ENCODE results near the gene RCAN1. TPM values are rescaled to one million over a fixed set of nuclear protein-coding genes. Genes with fewer than 3 reads are reported as not detected.

The RCAN1 gene
- total RNA-seq, 1 donor from 2014 or later: 8.7 TPM

DNA sequence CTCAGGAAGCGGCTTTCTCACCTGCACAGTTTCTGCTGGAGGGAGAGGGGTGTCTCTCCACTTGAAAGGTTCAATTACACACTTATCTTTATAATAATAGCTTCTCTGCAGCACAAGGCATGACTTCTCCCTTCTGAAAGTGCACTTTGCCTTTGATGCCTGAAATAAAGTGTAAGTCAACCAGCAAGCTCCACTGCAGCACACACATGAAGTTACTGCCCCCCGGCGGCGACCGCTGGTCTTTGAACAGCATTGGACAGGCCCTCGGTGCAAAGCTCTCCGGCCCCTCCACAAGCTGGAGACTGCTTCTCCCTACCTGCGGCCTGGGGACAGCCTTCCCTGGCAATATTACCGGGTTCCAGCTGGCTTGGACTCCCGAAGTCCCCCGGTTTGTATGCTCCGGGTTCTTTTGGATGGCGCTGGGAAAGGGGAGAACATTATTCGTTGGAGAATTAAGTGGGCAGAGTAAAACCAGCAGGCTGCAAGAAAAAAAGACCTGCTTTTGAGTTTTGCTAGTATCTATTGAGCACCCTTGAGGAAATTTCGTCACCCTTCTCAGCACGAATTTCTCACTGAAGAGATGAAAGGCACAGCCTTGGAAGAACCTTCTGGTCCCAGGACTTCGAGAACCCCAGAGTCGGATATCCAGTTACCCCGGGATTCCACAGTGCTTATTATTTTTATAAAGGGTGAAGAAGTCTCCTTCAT is 11.8 kb downstream of the RCAN1 start:
- intact Hi-C loops (cut with micrococcal nuclease): no loop called here

DNA sequence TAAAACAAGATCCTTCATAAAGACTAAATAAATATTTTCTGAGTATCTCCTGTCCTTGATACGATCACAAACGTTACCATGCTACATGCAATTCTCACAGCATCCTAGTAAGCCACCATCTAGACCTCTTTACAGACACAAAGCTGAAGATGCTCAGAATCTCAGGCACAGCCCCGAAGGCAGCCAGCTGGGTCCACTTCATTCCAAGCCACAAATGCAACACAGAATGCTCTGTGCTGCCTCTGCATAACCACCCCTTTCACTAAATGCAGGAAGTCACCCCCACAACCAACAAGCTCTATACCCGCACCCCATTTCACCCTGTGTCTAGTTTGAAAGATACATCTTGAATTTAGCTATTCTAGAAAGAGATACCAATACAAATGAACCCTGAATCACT is 12.9 kb downstream of the RCAN1 start:
- intact Hi-C loops (cut with micrococcal nuclease): no loop called here

DNA sequence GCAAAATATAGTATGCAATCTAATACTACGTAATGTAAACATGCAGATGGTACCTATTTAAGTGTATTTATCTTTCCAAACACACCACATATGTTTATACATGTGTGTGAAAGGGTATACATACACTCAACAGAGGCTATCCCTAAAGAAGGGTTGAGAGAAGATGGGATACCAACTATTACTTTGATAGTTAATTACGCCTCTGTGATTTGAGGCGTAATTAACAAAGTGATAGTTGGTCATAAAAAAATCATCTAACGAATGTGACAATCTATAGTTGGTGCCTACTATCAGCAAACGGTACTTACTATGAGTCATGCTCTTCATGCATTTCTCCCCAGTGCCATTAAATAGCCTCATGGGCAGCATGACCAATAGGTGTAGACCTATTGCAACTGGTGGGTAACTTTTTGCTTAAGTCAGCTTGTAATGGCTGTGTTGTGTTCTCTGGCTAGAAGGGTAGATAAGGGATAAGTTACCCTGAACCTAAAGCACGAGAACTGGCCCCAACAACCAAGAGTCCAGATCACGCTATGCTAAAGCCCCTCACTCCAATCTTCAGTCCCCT is 15.3 kb downstream of the RCAN1 start:
- intact Hi-C loops (cut with micrococcal nuclease): no loop called here

DNA sequence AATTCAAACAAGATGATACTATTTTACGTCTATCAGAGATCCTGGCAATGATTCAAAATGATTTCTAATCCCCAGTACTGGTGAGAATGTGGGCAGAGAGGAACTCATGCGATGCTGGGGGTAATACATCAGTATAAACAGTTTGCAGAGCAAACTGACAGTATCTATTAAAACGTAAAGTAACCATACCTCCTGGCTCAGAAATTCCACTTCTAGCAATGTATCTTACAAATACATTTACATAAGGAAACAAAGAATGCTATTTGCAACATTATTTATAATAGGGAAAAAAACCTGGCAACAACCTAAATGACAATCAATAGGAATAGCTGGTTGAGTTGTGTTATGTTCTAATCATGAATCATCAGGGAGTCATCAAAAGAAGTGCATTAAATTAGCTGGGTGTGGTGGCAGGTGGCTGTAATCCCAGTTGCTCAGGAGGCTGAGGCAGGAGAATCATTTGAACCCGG is 15.9 kb downstream of the RCAN1 start:
- intact Hi-C loops (cut with micrococcal nuclease): no loop called here

DNA sequence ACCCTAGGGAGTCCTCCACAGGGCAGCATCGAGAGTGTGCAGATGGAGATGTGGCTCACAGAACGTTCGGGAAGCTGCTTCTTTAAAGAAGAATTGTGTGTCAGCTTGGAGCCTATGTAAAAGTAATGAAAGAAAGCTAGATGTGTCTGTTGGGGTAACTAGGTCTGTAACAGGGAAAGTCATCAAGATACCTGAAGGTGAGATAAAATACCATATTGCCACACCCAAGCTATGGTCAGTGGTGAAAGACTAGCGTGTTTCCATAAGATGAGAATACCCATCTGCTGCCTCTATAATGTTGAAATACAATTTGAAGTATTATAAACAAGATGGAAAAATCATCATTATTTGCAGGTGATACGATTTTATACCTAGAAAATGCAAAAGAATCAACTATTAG is 17.5 kb downstream of the RCAN1 start:
- intact Hi-C loops (cut with micrococcal nuclease): no loop called here

DNA sequence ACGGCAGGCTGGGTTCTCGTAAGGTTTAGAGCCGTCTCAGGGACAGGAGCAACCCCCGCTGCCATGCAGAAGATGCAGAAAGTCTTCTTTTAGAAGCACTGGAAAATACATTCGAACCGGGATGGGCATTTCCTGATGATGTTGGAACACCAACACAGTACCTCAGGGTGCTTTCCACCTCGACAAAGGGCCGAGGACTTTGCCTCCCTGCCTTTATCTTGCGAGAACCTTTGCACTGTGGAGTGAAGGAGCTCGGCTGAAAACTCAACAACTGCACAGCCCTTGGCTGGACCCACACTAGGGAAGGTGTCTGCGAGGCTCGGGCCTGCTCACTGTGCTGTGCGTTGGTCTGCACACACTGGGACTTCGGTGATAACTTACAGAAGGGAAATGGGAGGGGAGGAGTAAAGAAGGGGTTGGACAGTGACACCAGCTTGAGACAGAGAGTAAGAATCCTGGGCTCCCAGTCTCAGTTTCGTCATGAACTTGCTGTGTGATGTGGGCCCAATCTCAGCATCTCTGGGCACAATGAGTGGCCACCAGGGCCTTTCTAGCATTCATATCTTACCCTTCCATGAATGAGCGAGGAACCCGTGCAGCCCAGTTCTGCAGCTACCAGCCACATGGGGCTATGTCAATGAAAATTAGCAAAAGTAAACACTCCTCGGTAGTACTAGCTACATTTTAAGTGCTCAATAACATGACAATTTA is 18.2 kb downstream of the RCAN1 start:
- intact Hi-C loops (cut with micrococcal nuclease): no loop called here

DNA sequence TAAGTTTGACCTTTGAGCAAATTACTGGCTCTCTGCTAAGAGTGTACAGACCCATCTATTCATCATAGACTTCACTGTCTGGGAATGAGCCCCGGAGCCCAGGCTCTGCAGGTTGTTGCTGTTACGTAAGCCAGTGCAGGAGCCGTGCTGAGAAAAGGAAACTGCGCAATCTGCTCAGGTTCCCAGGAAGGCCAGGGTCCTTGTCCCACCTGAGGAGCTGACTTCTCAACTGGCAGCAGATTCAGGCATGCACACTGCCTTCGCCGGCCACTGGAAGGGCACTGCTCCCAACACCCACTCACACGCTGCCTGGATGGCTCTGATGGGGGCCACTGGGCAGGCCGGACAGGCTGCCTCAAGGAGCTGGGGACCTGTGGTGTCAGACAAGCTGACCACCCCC is 19.5 kb downstream of the RCAN1 start:
- intact Hi-C loops (cut with micrococcal nuclease): no loop called here

DNA sequence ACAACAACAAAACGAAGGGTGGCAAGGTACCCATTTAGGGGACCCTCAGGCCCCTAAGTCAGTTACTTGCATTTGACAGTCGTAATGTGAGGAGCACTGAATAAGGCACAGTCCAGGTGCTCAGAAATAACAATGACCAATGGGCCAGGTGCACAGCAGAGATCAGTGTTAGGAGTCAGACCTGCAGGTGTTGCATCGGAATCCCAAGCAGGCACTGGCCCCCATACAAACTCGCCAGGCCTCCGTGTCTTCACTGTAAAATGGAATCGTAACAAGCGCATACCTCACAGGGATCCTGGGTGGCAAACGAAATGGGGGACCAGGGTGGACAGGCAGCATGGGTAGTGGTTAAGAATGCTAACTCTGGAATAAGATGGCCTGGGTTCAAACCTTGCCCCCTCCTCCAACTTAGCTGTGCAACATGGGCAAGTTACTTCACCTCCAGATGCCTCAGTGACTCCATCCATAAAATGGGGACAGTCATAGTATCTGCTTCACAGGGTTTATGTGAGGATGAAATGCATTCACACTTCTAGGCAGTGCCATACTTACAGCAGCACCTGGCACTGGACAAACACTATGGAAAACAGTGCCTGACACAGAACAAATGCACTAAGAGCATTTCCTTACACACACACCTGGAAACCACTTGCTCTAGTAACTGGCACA is 20.2 kb downstream of the RCAN1 start:
- intact Hi-C loops (cut with micrococcal nuclease): no loop called here

DNA sequence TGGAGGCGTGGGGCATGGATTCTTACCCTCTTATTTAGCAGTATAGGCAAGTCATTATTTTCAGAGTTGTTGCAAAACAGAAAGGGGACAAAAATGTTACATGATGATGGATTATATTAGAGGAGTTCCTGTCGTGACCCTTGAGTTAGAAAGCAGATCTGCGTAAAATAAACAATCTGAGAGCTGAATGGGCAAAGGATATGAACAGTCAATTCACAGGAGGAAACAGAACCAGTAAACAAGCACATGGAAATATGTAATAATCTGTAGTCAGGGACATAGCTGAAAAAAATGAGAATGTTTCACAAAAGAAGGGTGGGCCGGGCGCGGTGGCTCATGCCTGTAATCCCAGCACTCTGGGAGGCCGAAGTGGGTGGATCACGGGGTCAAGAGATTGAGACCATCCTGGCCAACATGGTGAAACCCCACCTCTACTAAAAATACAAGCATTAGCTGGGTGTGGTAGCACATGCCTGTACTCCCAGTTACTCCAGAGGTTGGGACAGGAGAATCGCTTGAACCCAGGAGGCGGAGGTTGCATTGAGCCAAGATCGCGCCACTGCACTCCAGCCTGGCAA is 20.9 kb downstream of the RCAN1 start:
- intact Hi-C loops (cut with micrococcal nuclease): no loop called here

DNA sequence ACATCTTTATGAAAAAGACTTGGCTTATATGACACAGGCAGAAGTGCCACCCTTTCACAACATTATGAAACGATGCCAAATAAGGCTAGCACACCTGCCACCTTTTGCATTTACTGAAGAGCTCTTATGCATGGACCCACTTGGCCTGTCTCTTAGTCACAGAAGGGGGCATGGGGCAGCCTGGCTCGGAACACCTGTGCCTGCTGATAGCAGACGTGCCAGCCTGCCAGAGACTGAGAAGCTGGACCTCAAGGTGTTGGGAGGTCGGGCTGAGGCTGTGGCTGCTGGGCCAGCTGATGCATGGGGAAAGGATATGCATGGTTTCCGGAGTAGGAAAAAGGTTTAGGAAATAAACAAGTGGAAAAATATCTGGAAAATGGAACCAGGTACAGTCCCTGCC is 21.5 kb downstream of the RCAN1 start:
- intact Hi-C loops (cut with micrococcal nuclease): no loop called here

DNA sequence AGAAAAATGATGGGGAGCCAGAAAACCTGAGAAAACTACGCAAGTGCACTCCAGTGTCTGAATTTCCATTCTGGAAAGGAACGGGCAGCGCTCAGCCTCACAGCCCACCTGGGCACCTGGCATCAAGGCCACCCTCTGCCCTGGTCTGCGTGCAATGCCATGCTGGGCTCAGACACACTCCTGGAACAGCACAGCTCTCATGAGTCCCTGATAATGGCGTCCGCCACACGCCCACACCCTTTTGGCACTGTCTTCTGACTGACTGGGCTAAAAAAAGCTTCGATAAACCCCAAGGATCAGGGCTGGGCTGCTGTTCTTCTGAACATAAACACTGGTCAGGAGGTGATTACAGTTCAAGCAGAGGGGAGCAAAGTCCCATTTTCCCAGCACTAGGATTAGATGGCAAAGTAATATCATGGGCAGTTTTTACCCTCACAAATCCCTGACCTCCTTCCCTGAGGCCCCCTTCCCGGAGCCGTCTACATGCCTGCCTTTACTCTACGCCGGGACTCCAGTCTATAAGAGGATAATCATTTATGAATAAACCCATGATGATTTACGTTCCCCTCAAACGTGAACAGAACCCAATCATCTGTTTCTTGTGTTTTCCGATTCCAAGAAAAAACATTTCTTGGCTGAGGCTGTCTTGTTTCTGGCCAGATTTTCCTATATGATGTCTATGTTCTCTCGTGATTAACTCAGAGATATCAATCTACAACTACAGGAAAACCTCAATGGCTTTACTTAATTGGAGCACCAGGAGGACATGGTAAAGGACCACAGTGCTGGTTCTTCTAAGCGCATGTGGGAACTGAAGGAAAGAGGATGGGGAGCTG is 22.6 kb downstream of the RCAN1 start:
- intact Hi-C loops (cut with micrococcal nuclease): no loop called here

DNA sequence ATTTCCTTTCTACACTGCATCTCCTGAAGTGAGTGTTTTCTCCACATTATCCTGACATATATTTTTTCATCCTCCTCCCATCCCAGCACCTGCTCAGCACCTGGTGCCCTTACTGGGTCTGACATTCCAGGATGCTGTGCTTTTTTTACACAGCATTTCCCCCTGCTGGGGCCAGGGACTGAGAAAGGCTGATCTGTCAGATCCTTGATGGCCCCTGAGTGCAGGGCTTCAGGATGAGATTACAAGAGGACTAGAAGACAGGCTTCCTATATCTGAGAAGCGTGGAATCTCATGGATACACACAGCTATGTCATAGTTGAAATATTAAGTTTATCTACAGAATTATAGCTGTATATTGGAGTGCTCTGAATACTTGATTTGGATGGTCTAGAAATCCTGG is 24.4 kb downstream of the RCAN1 start:
- intact Hi-C loops (cut with micrococcal nuclease): no loop called here

DNA sequence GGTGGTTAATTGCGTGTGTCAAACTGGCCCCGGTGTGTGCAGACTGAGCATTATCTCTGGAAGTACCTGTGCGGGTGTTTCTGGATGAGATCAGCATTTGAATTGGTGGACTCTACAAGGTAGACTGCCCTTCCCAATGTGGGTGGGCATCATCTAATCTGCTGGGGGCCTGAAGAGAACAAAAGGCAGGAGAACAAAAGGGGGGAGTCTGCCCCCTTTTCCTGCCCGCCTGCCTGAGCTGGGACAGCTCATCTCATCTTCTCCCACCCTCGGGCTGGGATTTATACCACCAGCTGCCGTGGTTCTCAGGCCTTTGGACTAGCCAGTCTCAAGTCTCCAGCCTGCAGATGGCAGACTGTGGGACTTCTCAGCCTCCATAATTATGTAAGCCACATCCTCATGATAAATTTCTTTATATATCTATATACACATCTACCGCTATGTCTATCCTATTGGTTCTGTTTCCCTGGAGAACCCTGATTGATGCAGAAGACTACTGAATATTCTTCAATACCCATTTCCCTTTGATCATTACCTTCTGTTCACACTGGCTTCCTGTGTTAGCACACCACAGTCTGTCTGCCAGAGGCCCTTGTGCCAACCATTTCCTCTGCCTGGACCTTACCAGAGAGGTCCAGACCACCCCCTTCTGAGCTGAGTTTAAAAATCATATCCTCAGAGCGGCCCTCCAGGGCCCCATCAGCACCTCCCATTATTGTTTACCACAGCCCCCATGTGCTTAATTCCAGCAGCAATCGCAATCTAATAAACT is 25.2 kb downstream of the RCAN1 start:
- intact Hi-C loops (cut with micrococcal nuclease): no loop called here

DNA sequence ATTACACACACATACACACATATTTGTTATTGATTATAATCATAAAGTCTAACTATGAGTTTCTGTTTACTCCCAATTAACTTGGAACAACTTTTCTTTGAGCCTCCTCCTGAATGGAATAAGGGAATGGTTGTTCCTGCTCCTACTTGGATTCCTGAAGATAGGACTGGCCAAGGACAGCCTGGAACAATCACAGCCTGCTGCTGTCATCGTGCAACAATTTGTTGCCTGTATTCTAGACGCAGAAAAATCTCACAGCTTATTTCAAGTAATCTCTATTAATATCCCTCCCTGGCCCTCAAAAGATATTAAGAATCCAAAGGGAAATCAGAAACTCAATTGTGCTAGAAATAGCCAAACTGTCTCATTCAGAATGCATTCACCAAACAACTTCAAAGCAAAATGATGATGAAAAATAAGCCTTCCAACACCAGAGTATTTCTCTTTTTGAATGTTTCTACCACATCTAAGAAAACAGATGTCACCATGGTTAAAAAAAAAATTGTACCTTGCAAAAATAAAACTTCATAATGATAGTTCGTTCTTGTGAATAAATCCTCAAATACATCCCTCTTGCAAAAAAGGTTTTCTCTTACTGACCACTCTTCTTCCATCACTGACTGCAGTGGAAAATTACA is 30.9 kb downstream of the RCAN1 start:
- intact Hi-C loops (cut with micrococcal nuclease): no loop called here

DNA sequence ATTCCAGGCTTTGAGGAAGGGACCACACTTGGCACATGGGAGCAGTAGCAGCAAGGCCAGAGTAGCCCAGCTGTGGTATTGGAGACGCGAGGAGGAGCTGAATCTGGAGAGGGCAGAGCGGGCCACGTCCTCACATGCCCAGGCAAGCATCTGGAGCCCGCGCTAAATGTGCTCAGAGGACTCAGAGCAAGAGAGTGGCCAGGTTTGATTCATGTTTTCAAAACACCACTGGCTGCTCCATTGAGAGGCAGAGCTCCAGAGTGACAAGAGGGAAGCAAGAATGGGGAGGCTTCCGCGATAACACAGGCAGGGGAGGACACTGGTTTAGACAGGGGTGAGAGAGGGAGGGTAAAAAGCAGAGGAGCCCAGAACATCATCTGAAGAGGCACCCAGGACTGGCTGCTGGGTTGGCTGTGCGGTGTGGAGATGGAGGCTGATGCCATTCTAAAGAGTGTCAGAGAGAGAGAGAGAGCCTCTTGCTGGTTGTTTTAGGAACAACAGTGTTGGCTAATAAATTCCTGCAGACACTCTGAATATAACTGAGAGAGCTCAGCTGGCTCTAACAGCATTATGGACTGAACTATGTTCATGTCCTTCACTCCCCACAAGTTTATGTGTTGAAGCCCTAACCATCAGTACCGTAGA is 32.3 kb downstream of the RCAN1 start:
- intact Hi-C loops (cut with micrococcal nuclease): no loop called here

DNA sequence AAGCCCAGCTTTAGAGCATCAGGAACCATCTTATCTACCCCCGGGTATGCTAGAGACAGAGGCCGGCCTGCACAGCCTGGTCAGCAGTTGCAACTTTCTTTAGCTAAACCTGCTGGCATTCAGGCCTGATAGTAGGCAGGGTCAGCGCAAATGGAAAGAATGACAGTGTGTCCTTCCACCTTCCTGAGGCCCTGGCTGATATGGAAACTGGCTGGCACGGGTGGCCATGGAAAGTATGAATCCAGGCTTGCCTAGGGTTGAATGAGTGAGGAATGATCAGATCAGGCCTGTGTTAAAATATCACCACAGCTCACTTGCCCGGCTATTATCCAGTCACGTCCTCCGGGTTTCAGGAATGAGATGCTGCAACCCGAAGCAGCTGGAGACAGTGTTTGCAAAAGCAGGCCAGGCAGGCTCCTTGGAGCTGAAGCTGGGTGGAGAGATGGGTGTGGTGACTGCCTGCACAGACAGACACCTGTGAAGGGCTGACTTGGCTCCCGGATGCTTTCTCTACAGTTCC is 34.7 kb downstream of the RCAN1 start:
- intact Hi-C loops (cut with micrococcal nuclease): no loop called here

DNA sequence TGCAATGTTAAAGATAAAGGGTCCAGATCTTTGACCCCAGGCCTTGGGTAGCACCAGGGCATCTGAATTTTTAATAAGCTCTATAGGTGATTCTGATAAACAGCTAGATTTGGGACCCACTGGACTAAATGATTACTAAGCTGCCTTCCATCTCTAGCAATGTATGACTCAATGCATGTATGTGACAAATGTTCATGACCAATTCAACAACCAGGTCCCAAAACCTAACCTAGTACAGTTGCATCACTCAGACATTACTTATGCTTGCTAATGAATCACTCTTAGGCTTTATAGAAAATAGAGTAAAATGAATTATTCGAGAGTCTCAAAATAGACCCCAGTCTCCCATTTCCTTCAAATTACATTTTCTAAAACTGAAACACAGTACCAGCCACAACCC is 35.5 kb downstream of the RCAN1 start:
- intact Hi-C loops (cut with micrococcal nuclease): no loop called here

DNA sequence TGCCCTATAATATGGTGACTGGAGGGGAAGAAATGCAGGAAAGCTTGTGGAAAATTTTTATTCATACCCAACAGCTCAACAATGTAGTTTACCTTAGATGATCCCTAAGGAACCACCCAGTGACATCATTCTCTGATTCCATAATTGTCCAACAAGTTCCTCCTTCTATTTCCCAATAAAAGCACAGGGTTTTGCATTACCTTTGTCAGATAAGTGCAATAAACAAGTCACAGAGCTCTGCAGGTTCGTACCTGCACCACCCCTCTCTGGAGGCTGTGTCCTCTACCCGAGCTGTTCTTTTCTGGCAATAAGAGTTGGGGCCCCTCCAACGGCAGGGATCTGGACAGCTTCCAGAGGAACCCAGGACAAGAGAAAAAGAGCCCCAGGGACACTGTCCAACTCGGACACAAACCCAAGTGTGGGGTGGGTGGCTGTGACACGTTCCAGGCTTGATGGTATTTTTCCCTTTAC is 38.8 kb downstream of the RCAN1 start:
- intact Hi-C loops (cut with micrococcal nuclease): no loop called here

Data from T-helper 1 cell treated with Interleukin-12 subunit alpha and Interleukin-12 subunit beta and Interleukin-4 antibody, amounts not matched to agents 30 ng/mL and 1 ng/mL, for 36 hours (primary cell).